Mucosa of gallbladder (tissue), 1 donor: ENCODE data around the gene TLX3. TPM values are rescaled to one million over a fixed set of nuclear protein-coding genes. Genes with fewer than 3 reads are reported as not detected.

Experiments
- DNase-seq: peaks from one replicate; pipeline ENCODE4 v3.0.0-alpha.2; 2020; ENCODE audit warnings: low spot score
- total RNA-seq: library from RNA; stranded (reverse); gene quantifications from one replicate; pipeline ENCODE4 v1.2.1, GENCODE V29; 2021
- donor health status: DM: no; HTN: no; CAD: no.

The TLX3 gene
- total RNA-seq, 1 donor from 2014 or later: not detected

DNA sequence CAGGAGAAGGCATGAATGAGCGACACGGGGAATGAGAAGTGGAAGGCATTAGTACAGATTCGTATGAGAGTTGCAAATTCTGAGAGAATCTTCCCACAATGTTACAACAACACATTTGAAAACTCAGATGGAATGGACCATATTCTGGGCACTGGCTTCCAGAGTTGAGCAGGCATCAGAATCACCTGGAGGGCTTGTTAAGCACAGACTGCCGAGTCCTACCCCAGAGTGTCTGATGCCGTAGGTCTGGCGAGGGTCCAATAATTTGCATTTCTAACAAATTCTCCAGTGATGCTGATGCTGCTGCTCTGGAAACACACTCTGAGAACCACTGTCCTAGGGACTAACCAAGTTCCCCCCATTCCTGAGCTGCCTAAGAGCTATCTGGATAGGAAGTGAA lies 2.9 kb upstream of the TLX3 start:
- DNase-seq: no peak

DNA sequence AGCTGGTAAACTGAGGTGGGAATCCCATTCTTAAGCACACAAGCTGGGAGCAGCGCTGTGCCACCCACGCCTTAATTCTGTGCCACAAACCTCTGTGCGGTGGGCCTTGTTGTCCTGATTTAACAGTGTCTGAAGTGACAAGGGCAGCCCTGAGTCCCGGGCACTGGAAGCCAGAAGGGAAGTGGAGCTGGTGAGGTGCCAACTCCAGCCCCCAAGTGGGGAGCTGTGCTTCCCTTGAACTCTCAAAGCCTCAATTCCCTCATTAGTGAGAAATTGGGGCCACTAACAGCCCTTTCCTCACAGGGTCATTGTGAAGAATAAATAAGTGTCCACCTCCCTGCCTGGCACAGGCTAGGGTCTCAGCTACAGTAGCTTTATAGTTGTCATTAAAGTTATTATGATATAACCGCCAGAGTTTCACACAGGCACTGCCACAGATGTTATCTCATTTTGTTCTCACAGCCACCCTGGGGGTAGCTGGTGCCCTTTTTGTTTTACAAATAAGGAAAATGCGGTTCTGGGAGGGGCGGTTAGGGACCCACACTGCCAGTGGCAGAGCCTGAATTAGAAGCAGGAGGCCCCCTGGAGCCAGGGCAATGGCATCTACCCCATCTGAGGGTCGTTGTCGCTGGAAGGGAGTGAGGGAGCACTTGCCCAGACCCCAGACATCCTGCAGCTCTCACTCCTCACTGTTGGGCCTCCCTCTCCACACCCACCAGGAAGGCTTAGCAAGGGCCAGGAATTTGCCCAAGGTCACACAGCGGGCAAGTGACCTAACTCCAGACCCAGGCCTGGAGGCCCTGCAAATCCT lies 2.1 kb upstream of the TLX3 start:
- no peak for DNase-seq

DNA sequence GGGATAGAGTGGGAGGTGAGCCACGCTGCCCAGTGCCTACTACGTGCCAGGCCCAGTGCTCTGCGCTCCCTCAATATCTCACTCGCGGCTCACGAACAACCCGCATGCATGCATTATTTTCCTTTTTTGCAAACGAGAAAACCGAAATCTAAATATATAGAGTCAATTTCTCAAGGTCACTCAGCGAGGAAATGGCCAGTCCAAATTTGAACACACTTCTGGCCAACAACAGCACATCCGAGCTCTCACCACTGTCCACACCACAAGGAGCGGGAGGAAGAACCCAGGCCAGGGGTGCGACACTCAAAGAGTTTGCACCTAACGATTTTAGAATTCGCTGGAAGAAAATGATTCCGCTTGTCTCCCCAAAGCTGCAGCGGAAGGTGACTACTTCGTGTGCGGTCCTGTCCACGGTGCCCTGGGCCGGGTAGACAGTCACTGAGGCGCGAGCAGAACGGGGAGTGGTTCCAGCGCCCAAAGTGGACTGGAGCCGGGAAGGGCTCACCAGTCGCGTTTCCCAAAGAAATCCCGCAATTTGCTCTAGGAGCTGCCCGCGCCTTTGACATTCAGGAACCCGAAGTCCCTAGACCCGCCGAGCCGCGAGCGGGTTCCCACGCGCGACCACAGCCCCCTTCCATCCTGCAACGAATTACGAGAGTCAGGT lies 1.1 kb upstream of the TLX3 start:
- no peak for DNase-seq

DNA sequence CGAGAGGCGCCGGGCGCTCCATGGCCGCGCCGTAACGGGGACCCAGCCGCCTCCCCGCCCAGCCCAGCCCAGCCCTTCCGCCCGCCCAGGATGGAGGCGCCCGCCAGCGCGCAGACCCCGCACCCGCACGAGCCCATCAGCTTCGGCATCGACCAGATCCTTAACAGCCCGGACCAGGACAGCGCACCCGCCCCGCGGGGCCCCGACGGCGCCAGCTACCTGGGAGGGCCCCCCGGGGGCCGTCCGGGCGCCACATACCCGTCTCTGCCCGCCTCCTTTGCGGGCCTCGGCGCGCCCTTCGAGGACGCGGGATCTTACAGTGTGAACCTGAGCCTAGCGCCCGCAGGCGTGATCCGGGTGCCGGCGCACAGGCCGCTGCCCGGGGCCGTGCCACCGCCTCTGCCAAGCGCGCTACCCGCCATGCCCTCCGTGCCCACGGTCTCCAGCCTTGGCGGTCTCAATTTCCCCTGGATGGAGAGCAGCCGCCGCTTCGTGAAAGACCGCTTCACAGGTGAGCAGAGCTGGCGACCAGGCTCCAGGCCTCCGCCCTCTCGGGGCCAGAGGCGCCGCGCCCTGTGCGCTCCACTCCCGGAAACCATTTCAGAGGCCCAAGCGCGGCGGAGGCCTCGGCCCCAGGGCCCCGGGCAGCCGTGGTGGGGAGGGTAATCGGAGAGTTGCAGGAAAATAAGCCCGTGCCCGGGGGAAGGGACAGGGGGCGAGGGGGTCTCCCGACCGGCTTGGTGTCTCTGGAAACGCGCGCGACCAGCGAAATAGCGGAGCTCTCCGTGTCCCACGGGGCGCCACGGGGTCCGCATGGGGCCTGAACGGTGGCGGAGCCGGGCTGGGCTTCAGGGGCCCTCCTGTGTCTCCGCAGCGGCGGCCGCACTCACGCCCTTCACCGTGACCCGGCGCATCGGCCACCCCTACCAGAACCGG lies 496 bp downstream of the TLX3 start:
- DNase-seq: no peak

DNA sequence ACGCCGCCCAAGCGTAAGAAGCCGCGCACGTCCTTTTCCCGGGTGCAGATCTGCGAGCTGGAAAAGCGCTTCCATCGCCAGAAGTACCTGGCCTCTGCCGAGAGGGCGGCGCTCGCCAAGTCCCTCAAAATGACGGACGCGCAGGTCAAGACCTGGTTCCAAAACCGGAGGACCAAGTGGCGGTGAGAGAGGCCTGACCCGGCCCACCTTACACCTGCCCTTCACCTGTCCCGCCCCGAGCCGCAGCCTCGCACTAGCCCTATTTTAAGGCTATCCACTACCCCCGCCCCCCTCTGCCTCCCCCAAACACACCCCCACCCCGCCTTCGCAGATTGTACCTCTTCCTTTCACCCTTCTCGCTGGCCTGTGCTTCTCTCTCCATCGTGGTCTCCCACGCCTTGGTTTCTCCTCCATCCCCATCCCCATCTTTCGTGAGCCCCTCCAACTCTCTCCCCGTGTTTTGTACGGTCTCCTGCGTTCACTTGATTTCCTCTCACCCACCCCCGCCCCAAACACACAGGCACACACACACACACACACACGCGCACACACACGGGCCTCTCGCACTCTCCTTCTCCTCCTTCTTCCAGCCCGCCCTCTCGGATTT lies 1.3 kb downstream of the TLX3 start:
- DNase-seq: no peak

DNA sequence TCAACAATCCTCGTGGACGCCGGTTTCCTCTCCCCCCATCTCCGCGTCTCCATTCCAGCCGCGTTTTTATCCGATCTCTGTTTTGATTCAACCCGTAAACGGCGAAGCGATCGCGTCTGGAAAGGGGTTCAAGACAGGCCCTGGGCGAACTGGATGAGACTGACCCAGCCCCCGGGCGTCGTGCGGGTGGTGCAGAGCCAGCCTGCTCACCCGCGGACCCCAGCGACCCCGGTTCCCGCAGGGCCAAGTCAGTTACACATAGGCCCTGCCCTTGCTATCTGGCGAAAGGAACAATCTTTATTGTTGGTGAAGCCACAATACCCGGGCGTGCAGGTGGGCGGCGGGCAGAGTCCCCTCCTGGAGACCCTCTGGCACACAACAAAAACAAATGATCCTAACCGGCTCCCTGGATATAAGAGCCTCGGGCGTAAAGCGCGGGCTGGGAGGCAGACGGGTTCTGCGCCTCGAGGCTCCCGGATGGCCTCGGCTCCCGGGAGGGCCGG lies 1.8 kb downstream of the TLX3 start:
- DNase-seq: no peak

DNA sequence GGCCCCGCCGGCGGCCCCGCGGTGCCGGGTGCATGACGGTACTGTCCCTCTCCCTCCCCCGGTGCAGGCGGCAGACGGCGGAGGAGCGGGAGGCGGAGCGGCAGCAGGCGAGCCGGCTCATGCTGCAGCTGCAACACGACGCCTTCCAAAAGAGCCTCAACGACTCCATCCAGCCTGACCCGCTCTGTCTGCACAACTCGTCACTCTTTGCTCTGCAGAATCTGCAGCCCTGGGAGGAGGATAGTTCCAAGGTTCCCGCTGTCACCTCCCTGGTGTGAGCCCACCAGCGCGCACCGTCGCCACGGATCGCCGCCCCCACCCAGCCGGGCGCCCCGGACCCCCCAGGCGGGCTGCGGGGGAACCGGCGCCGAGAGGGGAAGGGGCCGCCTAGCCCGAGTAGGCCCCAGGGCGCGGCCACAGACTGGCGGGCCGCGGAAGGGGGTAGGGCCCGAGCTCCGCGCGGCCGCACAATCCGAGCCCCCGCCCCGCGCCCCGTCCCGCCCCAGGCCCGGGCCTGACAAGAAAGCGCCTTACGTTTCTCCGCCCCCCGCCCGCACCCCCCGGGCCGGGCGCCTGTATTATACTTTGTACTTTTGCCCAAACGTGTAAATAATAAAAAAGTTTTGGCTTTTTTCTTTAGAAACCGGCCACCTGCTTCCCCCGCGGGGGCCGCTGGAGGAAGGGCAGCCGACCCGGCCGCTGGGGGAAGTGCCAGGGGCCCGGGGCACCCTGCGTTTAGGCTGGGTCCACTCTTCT lies 2.5 kb downstream of the TLX3 start:
- no peak for DNase-seq

DNA sequence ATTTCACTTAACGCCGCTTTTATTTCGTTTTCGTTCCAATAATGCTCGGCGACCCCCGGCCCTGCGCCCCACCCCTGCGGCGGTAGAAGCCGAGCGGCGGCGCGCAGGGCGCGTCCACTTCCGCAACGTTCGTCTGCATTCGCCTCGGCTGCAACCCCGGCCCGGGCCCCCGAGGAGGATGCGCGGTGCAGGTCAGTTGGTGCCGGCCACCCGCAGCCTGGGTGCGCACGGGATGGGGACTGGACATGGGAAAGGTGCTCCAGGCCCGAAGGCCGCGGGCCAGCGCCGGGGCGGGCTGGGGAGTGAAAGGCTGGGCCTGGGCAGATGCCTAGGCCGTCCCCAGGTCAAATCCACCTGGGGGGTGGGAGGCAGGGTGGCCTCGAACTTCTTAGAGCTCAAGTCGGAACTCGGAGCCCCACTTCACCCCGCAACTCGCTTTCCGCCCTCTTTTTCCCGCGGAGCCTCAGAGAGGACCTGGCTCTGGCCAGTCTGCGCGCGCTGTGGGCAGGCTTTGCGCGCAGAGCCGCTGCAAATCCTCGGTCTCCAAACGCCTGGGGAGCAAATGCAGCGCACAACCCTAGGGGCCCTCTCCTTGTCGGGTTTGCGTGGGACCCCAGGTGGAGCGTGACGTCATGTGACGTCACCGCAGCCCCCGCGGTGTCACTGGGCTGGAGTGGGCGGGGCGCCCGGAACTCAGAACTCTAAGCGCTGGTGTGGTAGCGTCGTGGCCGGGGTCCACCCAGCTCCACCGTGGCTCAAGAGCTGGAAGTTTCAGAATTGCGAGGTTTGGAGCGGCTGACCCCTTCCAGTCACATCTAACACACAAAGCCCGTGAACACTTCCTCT lies 3.3 kb downstream of the TLX3 start:
- no peak for DNase-seq

DNA sequence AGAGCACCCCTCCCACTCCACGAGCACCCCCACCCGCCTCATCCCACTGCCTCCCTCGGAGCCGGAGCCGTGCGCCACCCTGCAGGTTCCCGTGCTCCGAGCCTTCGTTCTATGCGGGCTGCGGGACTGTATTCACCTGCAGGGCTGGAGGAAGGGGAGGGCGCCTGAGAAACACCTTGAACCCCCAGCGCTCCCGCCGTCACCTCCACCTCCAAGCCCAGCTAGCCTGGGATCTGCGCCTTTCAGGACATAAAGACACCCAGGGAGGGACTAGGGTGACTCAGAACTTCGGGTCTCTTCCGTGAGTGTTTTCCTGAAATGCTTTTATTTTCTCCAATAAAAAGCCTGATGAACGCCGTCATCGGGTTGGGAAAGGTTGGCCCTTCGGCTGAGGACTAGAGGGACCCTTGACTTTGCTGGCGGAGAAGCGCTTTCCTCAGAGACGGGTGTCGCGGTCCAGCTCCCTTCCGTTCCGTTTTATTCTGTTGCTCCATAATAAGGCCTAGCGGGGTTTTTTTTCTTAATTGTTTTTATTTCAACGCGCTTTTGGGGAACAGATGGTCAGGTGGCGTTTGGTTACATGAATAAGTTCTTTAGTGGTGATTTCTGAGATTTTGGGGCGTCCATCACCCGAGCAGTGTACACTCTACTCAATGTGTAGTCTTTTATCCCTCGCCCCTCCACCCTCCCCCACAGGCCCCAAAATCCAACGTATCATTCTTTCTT lies 4.6 kb downstream of the TLX3 start:
- no peak for DNase-seq

DNA sequence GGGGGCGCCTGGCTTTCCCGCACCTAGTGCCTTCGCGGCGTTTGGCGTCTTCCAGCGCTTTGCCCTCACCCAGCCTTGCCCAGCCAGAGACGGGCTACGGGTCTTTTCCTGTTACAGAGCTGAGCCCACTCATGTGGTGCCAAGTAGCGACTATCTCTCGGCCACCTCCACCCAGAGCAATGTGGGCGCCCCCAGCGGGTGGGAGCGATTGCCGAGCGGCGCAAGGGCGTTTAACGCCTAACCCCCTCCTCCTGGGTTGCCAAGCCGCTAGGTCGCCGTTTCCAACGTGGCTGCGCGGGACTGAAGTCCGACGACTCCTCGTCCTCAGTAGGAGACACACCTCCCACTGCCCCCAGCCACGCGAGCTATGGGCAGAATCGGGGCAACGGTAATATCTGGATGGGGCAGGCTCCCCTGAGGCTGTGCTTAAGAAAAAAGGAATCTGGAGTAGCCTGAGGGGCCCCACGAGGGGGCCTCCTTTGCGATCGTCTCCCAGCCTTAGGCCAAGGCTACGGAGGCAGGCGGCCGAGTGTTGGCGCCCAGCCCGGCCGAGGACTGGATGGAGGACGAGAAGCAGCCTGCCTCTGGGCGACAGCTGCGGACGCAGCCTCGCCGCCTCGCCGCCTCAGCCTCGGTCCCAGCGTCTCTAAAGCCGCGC lies 5.8 kb downstream of the TLX3 start:
- DNase-seq: no peak

DNA sequence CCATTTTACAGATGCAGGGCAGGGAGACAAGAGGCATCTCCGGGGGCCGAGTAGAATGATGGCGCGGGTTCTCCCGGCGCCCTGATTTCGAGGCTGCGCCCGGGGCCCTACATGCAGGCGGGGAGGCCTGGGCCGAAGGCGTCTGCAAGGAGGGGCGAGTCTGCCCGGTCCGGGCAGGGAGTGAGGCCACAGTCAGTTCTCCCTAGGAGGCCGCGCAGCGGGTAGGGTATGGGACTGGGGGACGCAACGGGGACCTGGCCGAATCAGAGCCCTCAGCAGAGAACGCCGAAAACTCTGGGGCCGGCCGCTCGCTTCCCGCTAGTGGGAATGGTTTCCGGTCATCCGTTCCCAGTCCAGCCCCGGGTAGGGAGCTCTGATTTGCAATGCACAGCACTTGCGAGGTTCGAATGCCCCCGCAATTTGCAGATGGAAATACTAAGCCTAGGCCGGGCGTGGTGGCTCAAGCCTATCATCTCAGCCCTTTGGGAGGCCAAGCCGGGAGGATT lies 6.4 kb downstream of the TLX3 start:
- no peak for DNase-seq

DNA sequence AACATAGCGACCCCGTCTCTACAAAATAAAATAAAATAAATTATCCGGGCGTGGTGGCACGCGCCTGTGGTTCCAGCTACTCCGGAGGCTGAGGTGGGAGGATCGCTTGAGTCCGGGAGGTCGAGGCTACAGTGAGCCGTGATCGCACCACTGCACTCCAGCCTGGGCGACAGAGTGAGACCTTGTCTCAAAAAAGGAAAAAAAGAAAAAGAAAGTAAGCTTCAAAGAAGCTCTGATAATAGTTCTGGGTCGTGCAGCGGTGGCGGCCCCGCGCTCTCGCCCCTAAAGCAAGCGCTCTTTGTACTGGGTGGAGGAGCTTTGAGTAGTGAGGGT lies 6.8 kb downstream of the TLX3 start:
- DNase-seq: no peak

DNA sequence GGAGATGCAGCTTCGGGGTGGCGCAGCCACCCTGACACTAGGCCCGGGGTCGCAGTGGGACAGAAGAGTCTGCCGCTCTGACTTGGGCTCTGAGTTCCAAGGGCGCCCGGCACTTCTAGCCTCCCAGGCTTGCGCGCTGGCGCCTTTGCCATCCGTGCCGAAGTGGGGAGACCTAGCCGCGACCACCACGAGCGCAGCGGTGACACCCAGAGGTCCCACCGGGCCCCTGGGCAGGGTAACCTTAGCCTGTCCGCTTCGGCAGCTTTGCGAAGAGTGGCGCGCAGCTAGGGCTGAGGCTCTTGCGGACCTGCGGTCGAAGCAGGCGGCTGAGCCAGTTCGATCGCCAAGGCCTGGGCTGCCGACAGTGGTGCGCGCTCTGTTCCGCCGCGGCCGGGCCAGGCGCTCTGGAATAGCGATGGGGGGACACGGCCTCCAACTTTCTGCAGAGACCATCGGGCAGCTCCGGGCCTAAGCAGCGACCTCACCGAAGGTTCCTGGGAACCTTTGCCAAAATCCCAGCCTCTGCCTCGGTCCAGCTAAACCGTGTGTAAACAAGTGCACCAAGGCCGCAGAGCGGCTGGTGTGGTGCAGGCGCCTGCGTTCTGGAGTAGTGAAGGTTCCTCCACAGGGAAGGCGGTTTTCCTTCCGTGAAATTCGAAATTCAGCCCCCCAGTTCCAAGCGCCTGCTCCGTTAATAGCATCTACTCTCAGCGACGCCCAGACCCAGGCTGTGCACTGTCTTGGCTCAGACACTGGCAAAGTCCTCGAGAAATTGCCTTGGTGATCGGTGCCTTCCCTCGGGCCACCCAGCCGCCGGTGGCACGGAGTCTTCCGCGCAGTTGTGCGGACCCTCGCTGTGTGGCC lies 7.4 kb downstream of the TLX3 start:
- DNase-seq: no peak

DNA sequence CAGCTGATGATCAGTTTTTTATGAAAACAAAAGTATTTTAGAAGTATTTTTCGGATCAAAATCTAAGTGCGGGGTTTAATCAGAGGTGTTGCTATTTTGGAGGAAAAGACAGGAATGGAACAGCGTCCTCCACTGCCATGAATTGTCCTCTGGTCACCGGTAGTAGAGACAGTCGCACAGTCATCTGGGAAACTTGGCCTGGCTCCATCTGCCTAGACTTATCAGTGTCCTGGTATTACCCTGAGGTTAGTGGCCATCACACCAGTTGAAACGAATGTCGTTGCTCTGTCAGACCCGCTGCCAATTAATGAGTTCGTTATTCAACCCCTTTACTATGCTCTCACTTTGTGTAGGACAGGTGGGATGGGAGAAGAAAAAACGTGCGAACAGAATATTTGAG lies 8.2 kb downstream of the TLX3 start:
- no peak for DNase-seq

DNA sequence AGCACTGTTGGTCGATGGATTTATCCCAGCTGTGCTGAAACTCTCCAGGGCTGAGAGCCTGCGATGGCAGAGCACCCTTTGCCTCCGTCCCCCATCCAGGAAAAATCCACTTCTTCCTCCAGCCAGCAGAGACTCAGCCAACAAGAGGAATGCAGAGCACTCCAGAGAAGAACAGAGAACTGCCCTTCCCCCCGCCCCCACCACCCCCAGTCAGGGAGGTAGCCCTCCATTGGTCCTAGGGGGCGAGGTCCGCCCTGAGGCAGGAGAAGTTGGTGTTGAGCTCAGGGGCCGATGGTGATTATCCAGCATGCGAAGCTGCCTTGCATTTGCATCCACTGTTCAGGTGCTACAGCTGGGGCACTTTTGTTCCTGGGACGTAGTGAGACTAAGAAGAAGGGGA lies 9.0 kb downstream of the TLX3 start:
- no peak for DNase-seq

DNA sequence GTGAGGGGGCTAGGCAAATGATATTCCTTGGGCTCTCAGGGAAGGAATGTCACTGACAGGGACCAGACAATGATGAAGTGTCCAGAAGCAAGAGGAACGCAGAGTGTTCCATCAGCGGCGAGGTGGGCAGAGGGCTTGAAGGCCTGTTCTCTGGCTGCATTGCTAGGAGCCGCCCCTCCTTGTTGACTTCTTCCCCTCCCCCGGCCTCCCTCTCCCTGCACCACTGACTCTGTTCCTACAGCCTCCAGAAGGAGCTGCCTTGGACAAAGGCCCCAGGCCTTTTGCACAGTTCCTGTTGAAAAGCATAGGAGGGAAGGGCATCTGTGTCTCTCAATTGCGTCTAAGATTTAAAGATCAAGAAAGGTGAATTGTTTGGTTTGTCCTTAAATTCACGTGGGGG lies 12.4 kb downstream of the TLX3 start:
- no peak for DNase-seq

DNA sequence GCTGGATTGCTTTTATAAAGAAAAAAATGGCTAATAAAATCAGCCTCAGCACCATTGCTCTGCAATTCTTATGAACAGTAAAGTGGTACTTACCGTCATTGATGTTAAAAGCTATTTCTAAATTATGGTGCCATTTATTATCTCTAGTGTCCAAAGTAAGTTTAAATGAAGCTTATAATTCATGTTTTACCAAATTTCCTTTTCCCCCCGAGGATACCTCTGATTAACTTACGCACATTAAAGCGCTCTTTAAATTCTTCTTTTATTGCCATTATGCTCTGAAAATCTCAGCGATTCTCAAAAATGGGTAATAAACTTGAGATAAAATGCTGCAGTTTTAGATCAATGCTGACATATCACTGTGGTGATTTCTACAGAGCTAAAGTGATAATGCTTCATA lies 13.5 kb downstream of the TLX3 start:
- DNase-seq: no peak

DNA sequence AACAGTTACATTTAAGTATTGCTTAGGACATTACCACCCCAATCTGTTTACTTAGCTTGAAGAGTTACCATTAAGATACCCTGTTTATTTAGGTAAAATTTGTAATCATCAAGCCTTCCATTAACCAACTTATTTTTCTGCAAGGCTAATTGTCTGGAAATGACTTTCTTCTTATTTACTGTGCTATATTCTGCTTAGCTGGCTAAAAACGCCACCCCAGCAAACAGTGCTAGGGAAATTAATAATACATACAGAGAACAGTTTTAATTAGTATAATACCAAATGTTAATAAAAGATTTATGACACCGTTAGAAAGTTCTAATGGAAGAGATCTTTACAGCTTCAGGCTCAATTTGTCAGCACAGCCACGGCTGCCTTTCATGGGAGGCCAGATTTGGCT lies 14.0 kb downstream of the TLX3 start:
- DNase-seq: no peak
